ENCODE data around the gene IQCN.

GRCh38 chr19:18280247-18281081, 6.2 kb upstream of the IQCN start:
- TF ChIP-seq POLR2A (IDR thresholded peaks at IDR 0.05) = peak; percentile 94 to 97
- TF ChIP-seq, protein P1, sequence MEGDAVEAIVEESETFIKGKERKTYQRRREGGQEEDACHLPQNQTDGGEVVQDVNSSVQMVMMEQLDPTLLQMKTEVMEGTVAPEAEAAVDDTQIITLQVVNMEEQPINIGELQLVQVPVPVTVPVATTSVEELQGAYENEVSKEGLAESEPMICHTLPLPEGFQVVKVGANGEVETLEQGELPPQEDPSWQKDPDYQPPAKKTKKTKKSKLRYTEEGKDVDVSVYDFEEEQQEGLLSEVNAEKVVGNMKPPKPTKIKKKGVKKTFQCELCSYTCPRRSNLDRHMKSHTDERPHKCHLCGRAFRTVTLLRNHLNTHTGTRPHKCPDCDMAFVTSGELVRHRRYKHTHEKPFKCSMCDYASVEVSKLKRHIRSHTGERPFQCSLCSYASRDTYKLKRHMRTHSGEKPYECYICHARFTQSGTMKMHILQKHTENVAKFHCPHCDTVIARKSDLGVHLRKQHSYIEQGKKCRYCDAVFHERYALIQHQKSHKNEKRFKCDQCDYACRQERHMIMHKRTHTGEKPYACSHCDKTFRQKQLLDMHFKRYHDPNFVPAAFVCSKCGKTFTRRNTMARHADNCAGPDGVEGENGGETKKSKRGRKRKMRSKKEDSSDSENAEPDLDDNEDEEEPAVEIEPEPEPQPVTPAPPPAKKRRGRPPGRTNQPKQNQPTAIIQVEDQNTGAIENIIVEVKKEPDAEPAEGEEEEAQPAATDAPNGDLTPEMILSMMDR (IDR thresholded peaks at IDR 0.05 in 4 of 5, conservative IDR thresholded peaks at IDR 0.05 in 1 of 5) = peak in 1 of 5 experiments; percentile 20

All from gastrocnemius medialis (tissue), 4 donors.